GM18858 (cell line): ENCODE data around the gene ABCC1.

ENCODE experiments used
- ATAC-seq: cut with Tn5 transposase; IDR thresholded peaks from one replicate; pipeline ENCODE4 v1.9.1; 2021; ENCODE audit not compliant: unreplicated experiment

ABCC1 gene

DNA sequence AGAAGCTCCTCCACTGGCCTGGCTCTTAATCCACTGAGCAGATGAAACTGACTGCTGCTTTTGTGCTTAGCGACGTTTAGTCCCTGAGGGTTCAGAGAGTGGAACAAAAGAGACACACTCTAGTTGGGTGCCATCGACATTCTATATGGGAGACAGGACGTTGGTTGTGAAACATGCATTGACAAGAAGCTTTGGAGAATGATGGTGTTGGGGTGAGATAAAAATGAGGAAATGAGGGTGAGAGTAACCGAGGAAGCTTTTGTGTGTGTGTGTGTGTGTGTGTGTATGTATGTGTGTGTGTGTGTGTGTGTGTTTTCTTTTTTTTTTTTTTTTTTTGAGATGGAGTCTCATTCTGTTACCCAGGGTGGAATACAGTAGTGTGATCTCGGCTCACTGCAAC lies 89.5 kb downstream of the ABCC1 start:
- no peak for ATAC-seq

DNA sequence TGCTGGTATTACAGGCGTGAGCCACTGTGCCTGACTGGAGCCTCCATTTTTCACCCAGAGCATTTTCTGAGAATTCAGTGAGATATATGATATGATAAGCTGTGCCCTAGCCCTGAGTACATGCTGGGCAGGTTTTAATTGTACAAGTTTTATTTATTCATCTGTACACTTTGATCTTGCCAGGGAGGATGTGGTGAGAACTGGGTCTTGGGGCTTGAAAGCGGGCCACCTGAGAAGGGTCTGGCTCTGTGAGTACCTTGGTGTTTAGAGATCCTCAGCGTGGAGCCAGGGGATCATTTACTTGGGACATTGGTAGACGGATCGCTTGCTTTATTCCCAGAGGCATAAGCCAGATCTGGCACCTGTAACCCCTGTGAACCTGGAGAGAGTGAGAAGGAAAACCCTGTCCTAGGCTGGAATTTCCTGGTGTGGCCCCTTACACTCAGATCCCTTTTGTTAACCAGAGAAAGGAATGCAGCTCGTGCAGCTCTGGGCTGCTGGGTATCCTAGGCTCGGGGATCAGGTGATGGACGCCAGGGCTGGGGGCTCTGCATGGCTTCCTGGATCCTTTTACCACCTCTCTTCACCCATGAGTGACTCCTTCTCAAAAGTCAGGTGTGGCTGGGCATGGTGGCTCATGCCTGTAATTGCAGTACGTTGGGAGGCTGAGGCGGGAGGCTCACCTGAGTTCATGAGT lies 91.9 kb downstream of the ABCC1 start:
- ATAC-seq: no peak

DNA sequence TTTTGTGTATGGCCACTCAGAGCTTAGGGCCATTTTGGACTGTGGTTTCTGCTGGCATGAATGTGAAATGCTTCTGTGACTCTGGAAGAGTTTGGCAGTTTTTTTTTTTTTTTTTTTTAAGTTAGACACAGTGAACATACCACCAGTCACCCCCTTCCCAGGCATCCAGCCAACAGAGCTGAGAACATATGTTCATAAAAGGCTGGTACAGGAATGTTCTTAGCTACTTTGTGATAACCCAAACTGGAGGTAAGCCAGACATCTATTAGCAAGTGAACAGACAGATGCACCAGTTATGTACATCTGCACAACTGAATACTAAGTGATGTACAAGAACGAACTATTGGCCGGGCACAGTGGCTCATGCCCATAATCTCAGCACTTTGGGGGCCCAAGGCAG lies 92.7 kb downstream of the ABCC1 start:
- no peak for ATAC-seq

DNA sequence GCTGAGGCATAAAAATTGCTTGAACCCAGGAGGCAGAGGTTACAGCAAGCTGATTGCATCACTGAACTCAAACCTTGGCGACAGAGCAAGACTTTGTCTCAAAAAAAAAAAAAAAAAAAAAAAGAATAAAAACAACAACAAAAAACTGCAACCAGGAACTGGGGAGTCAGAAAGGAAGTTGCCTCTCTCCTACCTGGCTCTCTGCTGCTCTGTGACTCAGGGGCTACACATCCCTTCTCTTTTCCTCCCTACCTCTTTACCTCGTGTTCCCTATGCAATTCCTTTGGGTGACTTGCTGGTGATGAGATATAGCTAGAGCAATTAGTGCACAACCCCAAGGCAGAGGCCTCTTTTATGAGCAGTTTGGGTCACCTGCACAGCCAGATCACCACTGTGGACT lies 95.9 kb downstream of the ABCC1 start:
- ATAC-seq: no peak

DNA sequence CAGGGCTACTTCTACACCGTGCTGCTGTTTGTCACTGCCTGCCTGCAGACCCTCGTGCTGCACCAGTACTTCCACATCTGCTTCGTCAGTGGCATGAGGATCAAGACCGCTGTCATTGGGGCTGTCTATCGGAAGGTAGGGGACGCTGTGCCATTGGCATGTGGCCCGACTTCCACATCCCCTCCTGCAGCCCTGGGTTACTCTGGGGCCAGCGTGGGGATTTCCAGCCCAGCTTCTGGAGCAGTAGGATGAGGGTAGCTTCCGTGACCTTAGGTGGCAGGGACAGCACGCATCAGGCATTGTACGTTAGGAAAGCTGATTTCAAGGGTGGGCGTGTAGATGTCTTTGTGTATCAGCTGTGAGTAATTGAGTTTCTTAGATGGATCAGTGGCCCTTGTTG lies 96.5 kb downstream of the ABCC1 start:
- no peak for ATAC-seq

DNA sequence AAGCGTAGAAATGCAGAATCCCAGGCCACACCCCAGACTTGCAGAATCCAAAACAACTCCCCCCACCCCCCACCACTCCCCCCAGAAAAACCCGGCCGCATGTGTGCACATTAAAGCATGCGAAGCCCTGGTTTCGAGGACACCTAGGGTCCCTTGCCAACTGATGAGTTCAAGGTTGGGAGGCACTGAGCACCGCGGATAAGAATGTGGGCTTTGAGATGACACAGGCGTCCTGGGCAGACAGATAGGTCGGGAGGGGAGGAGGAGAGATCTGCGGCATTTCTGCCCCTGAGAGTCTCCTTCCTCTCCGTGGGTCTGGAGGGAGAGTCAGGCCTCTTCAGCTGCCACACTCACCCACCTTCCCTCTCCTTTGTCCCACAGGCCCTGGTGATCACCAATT lies 98.3 kb downstream of the ABCC1 start:
- ATAC-seq: no peak

DNA sequence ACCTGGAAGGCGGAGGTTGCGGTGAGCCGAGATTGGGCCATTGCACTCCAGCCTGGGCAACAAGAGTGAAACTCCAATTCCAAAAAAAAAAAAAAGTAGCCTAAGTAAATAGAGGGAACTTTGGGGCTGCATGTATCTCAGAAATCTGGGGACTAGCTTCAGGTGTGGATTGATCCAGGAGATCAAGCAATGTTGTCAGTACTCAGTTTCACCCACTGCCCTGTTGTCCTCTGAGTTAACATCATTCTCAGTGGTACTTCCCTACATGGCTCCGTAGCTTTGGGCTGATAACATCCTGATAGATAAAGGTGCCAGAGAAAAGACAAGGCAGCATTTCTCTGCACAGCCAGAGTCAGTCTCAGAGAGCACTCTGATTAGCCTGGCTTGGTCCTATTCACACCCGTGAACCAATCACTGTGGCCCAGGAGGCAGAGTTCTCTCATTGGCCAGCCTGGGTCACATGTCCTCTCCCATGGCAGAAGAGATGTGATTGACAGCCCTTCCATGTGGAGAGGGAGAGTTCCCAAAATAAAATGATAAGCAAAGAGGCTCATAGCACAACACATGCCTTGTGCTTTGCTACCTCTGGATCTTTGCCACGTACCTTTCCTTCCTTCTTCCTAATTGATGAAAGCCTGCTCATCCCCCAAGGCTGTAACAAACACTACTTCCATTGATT lies 99.6 kb downstream of the ABCC1 start:
- ATAC-seq: no peak

DNA sequence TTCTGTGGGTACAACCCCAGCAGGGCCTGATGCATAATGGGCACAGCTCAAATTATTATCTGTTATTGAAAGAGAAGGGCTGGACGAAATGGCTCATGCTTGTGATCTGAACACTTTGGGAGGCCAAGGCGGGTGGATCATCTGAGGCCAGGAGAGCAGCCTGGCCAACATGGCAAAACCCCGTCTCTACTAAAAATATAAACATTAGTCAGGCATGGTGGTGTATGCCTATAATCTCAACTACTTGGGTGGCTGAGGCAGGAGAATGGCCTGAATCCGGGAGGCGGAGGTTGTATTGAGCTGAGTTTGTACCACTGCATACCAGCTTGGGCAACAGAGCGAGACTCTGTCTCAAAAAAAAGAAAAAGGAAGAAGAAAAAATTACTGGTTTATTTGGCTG lies 100.7 kb downstream of the ABCC1 start:
- no peak for ATAC-seq

DNA sequence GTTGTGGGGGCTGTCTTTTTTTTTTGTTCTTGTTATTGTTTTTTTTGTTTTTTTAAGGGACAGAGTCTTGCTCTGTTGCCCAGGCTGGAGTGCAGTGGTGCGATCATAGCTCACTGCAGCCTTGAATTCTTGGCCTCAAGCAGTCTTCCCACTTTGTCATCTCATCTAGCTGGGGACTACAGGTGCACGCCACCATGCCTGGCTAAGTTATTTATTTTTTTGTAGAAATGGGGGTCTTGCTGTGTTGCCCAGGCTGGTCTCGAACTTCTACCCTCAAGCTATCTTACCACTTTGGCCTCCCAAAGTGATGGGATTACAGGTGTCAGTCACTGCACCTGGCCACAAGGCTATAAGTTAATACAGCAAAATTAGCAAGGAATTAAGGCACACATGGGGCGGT lies 101.7 kb downstream of the ABCC1 start:
- ATAC-seq: no peak

DNA sequence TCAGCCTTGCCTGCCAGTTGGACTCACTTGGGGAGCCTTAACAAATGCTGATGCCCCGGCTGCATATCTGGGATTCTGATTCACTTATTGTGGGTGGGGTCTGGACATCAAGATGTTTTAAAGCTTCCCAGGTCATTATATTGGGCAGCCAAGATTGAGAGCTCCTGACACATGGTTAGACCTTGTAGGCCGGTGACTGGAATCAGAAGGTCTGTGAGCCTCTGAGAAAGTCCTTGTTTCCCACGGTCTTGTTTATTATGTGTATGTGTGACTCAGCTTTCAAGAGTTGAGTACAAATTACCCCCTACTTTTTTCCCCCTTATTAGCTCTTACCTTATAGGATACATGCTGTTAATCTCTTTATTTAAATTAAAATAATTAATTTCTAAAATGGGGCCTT lies 103.5 kb downstream of the ABCC1 start:
- no peak for ATAC-seq

DNA sequence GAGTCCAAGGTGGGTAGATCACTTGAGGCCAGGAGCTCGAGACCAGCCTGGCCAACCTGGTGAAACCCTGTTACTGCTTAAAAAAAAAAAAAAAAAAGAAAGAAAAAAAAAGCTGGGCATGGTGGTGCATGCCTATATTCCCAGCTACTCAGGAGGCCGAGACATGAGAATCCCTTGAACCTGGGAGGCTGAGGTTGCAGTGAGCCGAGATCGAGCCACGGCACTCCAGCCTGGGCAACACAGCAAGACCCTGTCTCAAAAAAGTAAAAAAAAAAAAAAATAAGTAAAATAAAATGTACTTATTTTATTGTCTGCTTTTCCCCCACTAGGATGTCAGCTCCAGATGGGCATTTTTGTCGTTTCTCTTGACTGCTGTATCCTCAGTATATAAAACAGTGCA lies 107.7 kb downstream of the ABCC1 start:
- no peak for ATAC-seq

DNA sequence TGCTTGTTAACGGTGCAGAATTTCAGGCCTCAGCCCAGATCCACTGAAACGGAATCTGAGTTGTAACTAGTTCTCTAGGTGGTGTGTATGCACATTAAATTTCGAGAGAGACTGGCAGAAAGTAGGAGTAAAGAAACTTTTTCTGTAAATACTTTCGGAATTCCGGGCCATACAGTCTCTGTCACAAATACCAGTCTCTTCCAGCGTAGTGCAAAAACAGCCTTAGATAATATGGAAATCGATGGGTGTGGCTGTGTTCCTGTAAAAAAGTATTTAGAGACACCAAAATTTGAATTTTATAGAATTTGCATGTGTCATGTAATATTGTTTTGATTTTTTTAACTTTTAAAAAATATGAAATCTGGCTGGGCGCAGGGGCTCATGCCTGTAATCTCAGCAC lies 109.7 kb downstream of the ABCC1 start:
- no peak for ATAC-seq

DNA sequence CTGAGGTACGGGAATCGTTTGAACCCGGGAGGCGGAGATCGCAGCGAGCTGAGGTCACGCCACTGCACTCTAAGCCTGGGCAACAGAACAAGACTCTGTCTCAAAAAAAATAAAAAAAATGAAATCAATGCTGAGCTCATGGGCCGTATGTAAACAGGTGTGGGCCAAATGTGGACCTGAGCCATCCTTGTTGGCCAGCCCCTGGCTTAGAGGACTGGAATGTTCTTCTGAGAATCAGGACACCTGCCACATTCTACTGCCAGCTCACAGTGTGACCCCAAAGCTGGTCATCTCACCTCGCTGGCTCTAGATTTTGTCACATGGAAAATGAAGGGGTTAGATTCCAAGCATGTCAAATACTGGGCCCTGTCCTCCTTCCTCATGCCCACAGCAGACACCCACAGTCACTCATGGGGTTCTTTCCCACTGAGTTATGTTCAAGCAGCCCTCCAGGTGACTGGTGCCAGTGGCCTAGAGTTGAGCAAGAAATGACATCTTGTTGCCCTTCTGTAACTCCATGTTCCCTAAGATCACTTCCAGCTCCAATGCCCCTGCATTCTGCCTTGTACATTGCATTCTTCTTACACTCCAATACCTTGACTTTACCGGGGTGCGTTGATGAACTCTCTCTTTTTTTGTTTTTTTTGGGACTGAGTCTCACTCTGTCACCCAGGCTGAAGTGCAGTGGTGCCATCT lies 110.6 kb downstream of the ABCC1 start:
- no peak for ATAC-seq

DNA sequence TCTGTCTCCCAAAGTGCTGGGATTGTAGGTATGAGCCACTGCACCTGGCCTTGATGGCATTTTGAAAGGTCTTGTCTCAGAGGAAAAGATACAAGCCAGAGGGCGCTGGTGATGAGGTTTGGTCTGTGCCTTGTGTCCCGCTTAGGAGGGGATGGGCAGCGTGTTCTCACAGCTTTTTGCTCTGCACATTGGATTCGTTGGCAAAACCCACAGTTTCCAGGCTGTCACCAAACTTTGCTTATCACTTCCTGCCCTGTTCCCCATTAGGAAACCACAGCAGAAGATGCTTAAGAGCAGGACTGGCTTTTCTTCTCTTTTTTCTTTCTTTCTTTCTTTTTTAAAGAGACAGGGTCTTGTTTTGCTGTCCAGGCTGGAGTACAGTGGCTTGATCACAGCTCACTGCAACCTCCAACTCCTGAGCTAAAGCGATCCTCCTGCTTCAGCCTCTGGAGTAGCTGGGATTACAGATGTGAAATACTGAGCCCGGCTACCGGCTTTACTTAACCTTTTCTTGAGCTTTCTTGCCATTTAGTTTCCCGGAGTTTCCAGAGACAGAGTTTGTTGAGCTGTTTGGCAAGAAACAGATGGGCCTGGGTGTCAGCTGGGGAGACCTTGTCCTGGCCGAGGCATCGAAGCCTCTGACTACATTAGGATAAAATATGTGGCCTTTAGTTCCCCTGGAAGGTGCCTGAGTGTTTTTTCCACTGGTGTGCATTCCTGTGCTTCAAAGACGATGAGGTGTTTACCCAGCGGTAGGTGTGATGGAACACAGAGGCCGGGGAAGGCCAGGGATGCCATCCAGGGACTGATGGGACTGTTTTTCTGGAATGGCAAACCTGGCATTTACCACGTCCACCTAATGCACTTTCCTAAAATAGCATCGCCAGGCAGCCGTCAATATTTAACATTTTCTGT lies 112.9 kb downstream of the ABCC1 start:
- no peak for ATAC-seq

DNA sequence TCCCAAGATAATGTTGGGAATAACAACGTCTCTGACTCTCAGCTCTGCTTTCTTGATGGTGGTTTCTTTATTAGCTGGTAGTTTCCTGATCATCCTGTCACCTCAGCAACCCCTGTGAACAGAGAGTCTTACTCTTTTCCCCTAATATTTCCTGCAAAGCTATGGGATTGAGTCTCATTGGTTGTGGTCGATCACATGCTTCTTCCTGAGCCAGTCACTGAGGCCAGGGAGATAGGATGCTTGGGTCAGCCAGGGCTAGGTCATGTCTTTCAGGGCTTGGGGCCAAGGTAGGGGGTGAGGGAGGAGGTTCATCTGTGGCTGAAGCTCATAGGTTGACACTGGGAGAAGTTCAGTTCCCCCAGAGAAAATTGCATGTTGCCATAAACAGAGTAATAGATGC lies 114.3 kb downstream of the ABCC1 start:
- ATAC-seq: no peak

DNA sequence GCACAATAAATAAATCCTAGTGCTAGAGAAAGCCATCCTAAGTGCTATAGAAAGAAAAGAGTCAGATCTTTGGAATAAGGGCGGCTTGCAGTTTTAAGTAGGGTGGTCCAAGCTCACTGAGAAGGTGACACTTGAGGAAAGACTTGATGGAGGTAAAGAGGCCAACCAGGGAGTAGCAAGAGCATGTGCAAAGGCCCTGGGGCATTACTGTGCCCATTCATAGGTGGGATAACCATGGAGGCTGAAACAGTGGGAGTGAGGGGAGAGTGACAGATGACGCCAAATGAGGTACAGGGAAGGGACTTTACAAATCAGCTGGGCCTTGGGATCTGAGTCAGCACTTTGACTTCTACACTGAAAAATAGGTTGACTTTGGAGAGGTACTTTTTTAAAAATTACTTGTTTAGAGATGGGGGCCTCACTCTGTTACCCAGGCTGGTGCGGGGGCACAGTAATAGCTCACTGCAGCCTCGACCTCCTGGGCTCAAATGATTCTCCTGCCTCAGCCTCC lies 115.5 kb downstream of the ABCC1 start:
- no peak for ATAC-seq

DNA sequence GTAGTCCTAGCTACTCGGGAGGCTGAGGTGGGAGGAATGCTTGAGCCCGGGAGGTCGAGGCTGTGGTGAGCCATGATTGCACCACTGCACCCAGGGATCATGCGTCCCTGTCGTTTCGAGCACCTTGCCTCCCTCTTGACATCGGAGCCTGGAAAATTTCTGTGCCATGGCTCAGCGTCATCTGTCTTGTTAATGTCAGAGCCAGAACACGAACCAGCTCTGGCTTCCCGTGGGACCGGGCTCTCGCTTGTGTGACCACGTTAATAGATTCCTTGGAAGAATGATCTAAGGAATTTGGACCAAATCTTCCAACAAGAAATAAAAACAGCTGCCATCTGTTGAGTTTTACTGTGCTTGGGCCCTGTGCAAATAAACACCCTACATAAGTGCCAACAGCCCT lies 117.7 kb downstream of the ABCC1 start:
- ATAC-seq: no peak

DNA sequence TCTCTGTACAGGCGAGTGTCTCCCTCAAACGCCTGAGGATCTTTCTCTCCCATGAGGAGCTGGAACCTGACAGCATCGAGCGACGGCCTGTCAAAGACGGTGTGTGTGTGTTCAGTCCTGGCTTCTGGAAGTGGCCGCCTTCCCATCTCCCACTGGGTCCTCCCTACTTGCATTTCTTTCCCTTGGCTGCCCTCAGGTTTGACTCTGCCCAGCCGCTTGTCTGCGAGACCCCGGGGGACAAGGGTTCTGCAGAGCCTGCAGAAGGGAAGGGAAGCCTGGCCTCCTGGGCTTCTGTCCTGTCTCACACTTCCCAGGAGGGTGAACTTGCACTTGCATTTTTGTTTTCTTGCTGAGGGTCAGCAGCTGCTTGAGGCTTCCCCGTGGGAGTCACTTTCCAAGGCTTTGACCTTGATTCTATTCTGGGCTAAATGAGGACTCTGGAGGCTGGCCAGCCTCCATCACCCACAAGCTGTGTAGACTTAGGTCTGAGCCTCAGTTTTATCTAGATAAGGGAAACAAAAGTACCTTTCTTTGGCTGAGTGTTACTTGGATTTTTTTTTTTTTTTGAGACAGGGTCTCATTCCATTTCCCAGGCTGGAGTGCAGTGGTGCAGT lies 122.3 kb downstream of the ABCC1 start:
- ATAC-seq: no peak

DNA sequence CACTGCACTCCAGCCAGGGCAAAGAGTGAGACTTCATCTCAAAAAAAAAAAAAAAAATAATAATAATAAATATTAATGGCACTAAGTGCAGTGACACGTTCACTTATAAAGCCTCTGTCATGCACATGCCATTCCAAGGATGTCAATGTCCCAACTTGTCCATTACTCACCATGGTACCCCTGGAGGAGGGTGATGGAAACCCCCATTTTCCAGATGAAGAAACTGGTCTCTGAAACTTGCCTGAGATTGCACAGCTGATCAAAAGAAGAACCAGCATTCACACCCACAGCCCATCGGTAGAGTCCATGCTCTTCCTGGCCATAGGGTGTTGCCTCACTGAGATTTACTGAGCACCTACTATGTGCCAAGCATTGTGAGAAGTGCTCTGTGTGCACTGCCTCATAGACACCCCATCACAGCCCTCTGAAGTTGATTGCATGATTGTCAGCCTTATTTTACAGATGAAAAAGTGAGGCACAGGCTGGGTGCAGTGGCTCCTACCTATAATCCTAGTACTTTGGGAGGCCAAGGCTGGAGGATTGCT lies 123.7 kb downstream of the ABCC1 start:
- no peak for ATAC-seq
